GM12874 (cell line): Measurements from ENCODE around the gene RABGAP1.

Experiments used
- TF ChIP-seq, protein P1 (sequence below): IDR thresholded peaks from 2 replicates; pipeline ENCODE4 v1.5.1; 2011; ENCODE audit warnings: low read depth, mild to moderate bottlenecking, control low read depth, low read length, moderate library complexity; ENCODE audit not compliant: insufficient read depth

RABGAP1 gene

DNA sequence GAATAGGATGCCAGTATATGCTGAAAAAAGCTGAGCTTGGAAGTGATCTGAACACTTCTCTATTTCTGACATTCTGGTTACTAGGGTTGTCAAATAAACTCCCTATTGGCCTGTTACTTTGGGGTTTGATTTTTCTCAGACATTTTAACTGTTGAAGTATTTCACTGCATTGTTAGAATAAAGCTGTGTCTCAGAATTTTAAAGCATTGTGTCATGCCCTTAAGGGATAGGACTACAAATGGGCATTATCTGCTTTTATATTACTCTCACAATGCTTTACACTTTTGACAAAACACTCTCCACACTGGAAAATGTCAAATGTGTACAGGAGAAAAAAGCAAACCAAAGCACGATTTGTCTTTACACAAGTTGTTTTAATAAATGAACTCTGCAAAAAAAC is 75.8 kb downstream of the RABGAP1 start:
- TF ChIP-seq, protein P1, sequence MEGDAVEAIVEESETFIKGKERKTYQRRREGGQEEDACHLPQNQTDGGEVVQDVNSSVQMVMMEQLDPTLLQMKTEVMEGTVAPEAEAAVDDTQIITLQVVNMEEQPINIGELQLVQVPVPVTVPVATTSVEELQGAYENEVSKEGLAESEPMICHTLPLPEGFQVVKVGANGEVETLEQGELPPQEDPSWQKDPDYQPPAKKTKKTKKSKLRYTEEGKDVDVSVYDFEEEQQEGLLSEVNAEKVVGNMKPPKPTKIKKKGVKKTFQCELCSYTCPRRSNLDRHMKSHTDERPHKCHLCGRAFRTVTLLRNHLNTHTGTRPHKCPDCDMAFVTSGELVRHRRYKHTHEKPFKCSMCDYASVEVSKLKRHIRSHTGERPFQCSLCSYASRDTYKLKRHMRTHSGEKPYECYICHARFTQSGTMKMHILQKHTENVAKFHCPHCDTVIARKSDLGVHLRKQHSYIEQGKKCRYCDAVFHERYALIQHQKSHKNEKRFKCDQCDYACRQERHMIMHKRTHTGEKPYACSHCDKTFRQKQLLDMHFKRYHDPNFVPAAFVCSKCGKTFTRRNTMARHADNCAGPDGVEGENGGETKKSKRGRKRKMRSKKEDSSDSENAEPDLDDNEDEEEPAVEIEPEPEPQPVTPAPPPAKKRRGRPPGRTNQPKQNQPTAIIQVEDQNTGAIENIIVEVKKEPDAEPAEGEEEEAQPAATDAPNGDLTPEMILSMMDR, result no peak

DNA sequence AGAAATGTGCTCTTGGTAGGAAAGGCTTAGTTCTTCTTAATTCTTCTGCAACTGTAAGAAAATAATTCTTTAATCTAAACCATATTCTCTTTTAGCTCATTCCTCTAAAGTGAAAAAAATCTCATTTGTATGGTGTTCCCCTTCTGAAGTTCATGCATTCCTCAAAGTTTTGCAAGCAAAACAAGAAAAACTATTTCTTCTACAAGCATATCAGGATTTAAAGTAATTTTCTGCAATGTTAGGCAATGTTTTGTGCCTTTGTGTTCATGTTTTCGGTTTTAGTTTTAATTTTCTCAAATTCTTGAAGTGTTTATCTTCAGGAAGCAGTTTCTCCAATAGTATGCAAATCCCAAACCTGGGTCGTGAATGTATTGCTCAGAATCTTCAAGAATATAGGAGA is 80.0 kb downstream of the RABGAP1 start:
- TF ChIP-seq, protein P1, result no peak

DNA sequence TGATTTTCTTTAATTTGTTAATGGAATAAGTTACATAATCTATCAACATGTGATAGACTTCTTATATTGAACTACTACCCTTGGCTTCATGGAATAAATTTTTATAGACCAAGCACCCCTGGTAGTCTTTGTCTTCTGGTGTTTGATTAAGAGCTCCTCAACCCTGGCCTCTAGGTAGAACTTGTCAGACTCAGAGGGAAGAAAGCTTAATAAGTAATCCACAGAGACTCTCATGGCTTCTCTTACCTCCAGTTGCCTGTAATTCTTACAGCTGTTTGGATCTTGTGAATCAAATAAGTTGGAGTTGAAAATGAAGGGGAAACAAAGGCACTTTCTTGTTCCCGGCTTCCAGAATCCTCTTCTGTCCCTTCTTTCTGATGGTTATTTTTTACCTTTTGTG is 85.6 kb downstream of the RABGAP1 start:
- TF ChIP-seq, protein P1, result no peak

DNA sequence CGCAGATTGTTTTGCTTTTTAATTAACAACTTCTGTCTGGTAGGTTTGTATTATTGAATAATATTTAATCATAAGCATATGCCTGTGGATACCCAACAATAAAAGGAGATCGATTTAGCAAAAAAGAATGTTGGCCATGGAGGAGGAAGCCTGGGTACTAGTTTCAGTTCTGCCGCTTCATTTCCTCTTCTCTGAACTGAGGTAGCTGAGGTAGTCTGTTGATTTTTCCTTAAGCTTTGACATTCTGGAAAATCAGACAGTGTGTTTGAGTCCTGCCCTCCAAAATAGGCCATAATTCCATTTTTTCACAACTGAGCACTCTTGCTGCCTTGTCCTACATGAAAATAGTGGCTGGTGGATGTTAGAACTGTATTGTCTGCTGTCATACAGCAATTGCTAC is 86.7 kb downstream of the RABGAP1 start:
- TF ChIP-seq, protein P1, result no peak

DNA sequence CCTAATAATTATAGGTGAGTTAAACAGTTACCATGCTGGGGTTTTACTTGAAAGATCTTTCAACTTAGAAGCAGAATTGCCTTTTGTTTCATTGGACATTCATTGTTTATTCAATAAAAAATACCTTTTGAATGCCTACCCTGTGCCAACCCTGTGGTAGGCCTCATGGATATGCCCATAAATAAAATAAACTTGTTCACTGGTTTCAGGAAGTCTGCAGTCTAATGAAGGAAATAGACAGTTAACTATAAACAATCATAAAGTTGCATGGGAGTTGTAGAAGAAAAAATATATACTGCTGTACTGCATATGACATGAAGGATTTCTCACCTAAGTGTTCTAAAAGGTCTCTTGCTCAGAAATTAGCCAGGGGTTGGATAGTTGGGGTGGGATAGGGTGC is 87.3 kb downstream of the RABGAP1 start:
- TF ChIP-seq, protein P1, result no peak

DNA sequence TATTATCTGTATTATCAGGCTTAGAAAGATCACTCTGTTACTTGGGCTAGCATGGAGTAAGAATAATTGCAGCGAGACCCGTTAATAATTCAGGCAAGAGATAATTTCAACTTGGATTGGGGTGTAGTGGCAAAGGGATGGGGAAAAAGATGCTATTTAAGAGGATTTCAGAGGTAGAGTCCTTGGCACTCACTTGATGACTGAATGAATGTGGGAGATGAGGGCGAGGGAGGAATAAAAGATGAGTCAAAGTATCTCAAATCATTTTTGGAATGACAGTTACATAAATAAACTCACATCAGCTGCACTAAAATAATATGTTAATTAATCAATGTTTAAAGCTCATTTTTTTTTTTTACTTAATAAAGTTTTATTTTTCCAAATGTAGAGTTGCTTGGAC is 88.2 kb downstream of the RABGAP1 start:
- TF ChIP-seq, protein P1, result no peak

DNA sequence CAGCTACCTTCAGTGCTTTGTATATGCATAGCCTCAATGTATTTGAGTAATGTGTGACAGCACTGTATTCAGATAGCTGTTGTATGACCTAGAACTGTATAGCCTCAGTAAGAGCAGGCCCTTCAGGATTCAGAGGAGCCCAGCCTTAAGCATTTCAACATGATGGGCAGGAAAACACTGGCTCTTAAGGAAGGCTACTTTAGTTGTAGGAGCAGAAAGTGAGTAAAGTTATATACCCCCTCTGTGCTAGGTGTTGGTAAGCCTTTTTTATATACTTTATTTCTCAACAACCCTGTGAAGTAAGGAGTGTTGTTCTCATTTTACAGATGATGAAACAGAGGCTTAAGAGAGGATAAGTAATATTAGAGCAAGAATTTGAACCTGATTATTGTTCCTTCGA is 91.1 kb downstream of the RABGAP1 start:
- TF ChIP-seq, protein P1, result no peak

DNA sequence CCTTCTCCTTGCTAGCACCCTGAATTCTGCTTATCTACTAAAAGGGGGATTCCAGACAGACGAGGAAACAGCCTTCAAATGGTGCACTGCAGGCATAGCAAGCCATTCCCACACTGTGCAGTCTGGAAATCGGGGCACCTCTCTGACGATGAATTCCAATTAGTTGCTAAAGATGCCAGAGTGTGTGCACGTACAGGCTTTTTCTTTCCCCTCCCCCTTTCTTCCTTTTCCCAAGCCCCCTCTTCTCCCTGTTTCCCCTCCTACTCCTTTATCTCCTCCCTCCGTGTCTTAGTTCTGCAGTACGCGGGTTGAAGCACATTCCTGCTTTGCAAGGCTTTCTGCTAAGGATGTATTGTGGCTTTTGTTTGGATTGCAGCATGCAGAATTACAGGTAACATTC is 92.5 kb downstream of the RABGAP1 start, which contains the start of gene GPR21:
Gene GPR21, plus strand, starts transcription at position 316 of the 400 bp plus-strand sequence. CDS start 900 bp downstream, outside the sequence.
- TF ChIP-seq, protein P1, result no peak
